Body of pancreas (tissue), 4 donors: ENCODE measurements around the gene AKAP6.

Experiments
- POLR2A ChIP-seq, 3 donors: fragments of 450-650 bp; IDR thresholded peaks; one replicate each; pipeline ENCODE4 v1.6.1; 2016; ENCODE audit warnings: antibody characterized with exemption in 3 of 3, mild to moderate bottlenecking in 2 of 3
- TF ChIP-seq, protein P1 (sequence below), 7 experiments: fragments of 450-650 bp in 4 of 7; fragments of 200-600 bp in 3 of 7; sonication (generic) in 3 of 7; IDR thresholded peaks; one replicate each; pipeline ENCODE4 v1.5.1; 2016 to 2019; ENCODE audit warnings: antibody characterized with exemption in 7 of 7

DNA sequence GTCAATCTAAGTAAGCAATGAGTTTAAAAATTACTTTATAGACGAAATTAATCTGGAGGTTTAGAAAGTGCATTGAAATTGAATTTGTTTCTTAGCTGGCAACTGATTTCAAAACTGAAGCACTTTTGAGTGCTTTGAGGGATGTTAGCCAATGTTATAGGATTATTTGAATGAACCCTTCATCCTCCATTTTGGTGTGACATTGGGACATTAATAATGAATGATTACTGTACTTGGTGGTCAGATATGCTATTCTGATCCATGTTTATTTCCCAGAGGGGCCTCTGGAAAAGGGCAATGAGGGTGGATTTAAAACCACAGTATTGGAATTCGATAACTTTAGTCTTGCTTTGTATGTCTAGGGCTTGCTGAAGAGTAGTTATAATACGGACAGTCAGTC, 183.2 kb downstream of the AKAP6 start:
- TF ChIP-seq, protein P1, sequence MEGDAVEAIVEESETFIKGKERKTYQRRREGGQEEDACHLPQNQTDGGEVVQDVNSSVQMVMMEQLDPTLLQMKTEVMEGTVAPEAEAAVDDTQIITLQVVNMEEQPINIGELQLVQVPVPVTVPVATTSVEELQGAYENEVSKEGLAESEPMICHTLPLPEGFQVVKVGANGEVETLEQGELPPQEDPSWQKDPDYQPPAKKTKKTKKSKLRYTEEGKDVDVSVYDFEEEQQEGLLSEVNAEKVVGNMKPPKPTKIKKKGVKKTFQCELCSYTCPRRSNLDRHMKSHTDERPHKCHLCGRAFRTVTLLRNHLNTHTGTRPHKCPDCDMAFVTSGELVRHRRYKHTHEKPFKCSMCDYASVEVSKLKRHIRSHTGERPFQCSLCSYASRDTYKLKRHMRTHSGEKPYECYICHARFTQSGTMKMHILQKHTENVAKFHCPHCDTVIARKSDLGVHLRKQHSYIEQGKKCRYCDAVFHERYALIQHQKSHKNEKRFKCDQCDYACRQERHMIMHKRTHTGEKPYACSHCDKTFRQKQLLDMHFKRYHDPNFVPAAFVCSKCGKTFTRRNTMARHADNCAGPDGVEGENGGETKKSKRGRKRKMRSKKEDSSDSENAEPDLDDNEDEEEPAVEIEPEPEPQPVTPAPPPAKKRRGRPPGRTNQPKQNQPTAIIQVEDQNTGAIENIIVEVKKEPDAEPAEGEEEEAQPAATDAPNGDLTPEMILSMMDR (IDR thresholded peaks at IDR 0.05) = no peak
- no peak for TF ChIP-seq POLR2A (IDR thresholded peaks at IDR 0.05)
